Measurements from ENCODE around the gene ARID1B.

Gene ARID1B

GRCh38 chr6:156833755-156834154 lies 56.6 kb downstream of the ARID1B start:
- H3K27ac ChIP-seq (ENCODE audit: low read length): no peak overlapping the region
- H3K4me1 ChIP-seq (ENCODE audit: low read length): no peaks in the 10 kb centered on the region
- H3K27me3 ChIP-seq (replicated peaks; ENCODE audit: insufficient read depth, low read length): no peaks in the 10 kb centered on the region
- no peaks in the 10 kb centered on the region for H3F3A ChIP-seq (ENCODE audit: insufficient read depth, low read length)
- no peak for TF ChIP-seq CTCF (IDR thresholded peaks at IDR 0.05; ENCODE audit: low read length)
- TF ChIP-seq EZH2 (optimal IDR thresholded peaks at IDR 0.05; ENCODE audit: low read depth, low read length): no peak
- no peak for TF ChIP-seq EZH2phosphoT487 (IDR thresholded peaks at IDR 0.05; ENCODE audit: low read length)
- H3K9me2 ChIP-seq (replicated peaks; ENCODE audit: insufficient read depth, low read length): no peaks in the 10 kb centered on the region
- H2AFZ ChIP-seq (ENCODE audit: low read length): no peak overlapping the region
- no peak for DNase-seq
- no peaks in the 10 kb centered on the region for H3K36me3 ChIP-seq (replicated peaks; ENCODE audit: insufficient read depth, low read length)
- H4K20me1 ChIP-seq (ENCODE audit: insufficient read depth, low read length): no peaks in the 10 kb centered on the region
- no peak overlapping the region for H3K9ac ChIP-seq (ENCODE audit: low read length)
- H3K79me2 ChIP-seq (ENCODE audit: low read length): peaks cover 60% of the 10 kb centered on the region
- H3K4me2 ChIP-seq (ENCODE audit: low read depth, low read length): no peak overlapping the region
- no peaks in the 10 kb centered on the region for H3K9me3 ChIP-seq (replicated peaks; ENCODE audit: insufficient read depth, low read length)
- no peak overlapping the region for H3K4me3 ChIP-seq (ENCODE audit: low read length)

GRCh38 chr6:156839129-156839528 lies 62.0 kb downstream of the ARID1B start:
- Histone ChIP-seq H3F3A (ENCODE audit: insufficient read depth, low read length) (no peaks in the 10 kb centered on the region), H3K27me3 (replicated peaks; ENCODE audit: insufficient read depth, low read length) (no peaks in the 10 kb centered on the region), H2AFZ (ENCODE audit: low read length) (no peak overlapping the region), H3K9me2 (replicated peaks; ENCODE audit: insufficient read depth, low read length) (no peaks in the 10 kb centered on the region), H3K9me3 (replicated peaks; ENCODE audit: insufficient read depth, low read length) (no peaks in the 10 kb centered on the region), H3K4me3 (ENCODE audit: low read length) (no peak overlapping the region), H4K20me1 (ENCODE audit: insufficient read depth, low read length) (no peaks in the 10 kb centered on the region), H3K4me2 (ENCODE audit: low read depth, low read length) (no peak overlapping the region), H3K36me3 (replicated peaks; ENCODE audit: insufficient read depth, low read length) (no peaks in the 10 kb centered on the region), H3K4me1 (ENCODE audit: low read length) (no peaks in the 10 kb centered on the region), H3K27ac (ENCODE audit: low read length) (no peak overlapping the region), H3K9ac (ENCODE audit: low read length) (no peak overlapping the region), H3K79me2 (ENCODE audit: low read length) (peaks cover 74% of the 10 kb centered on the region)
- no peak for DNase-seq
- TF ChIP-seq EZH2phosphoT487 (IDR thresholded peaks at IDR 0.05; ENCODE audit: low read length) (no peak), CTCF (IDR thresholded peaks at IDR 0.05; ENCODE audit: low read length) (no peak), EZH2 (optimal IDR thresholded peaks at IDR 0.05; ENCODE audit: low read depth, low read length) (no peak)

GRCh38 chr6:156839591-156840001 lies 62.4 kb downstream of the ARID1B start:
- DNase-seq: no peak
- no peaks in the 10 kb centered on the region for H4K20me1 ChIP-seq (ENCODE audit: insufficient read depth, low read length)
- H2AFZ ChIP-seq (ENCODE audit: low read length): no peak overlapping the region
- H3K36me3 ChIP-seq (replicated peaks; ENCODE audit: insufficient read depth, low read length): no peaks in the 10 kb centered on the region
- no peaks in the 10 kb centered on the region for H3K27me3 ChIP-seq (replicated peaks; ENCODE audit: insufficient read depth, low read length)
- H3K79me2 ChIP-seq (ENCODE audit: low read length): peaks cover 75% of the 10 kb centered on the region
- no peaks in the 10 kb centered on the region for H3K4me1 ChIP-seq (ENCODE audit: low read length)
- H3F3A ChIP-seq (ENCODE audit: insufficient read depth, low read length): no peaks in the 10 kb centered on the region
- TF ChIP-seq EZH2 (optimal IDR thresholded peaks at IDR 0.05; ENCODE audit: low read depth, low read length) (no peak), EZH2phosphoT487 (IDR thresholded peaks at IDR 0.05; ENCODE audit: low read length) (no peak), CTCF (IDR thresholded peaks at IDR 0.05; ENCODE audit: low read length) (no peak)
- no peak overlapping the region for H3K4me2 ChIP-seq (ENCODE audit: low read depth, low read length)
- no peak overlapping the region for H3K4me3 ChIP-seq (ENCODE audit: low read length)
- H3K9ac ChIP-seq (ENCODE audit: low read length): no peak overlapping the region
- no peak overlapping the region for H3K27ac ChIP-seq (ENCODE audit: low read length)
- H3K9me2 ChIP-seq (replicated peaks; ENCODE audit: insufficient read depth, low read length): no peaks in the 10 kb centered on the region
- H3K9me3 ChIP-seq (replicated peaks; ENCODE audit: insufficient read depth, low read length): no peaks in the 10 kb centered on the region

Measured in MM.1S (cell line).